ENCODE measurements around the gene TAOK3. TPM values are rescaled to one million over a fixed set of nuclear protein-coding genes. Genes with fewer than 3 reads are reported as not detected.
"Not testable (repeated sequence)": the region's sequence is repeated elsewhere in the genome, so short reads cannot be mapped to it uniquely, and the experiment has no call there.

The TAOK3 gene
- total RNA-seq, 1 donor from 2014 or later = 14.7 TPM

DNA sequence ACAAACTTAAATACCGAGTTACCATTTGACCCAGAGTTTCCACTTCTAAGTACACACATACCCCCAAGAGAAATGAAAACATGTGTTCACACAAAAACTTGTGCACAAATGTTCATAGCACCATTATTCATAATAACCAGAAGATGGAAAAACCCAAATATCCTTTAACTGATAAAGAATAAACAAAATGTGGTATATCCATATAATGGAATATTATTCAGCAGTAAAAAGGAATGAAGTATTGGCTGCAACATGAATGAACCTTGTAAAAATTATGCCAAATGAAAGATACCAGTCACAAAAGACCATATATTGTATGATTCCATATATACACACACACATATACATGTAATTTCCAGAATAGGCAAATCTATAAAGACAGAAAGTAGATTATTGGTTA lies 116.4 kb downstream of the TAOK3 start:
- H3K9me3 Mint-ChIP-seq (ENCODE audit: low read depth) = peaks cover 5% of the 10 kb centered on the region
- DNase-seq (ENCODE audit: low spot score, unreplicated experiment) = no peak
- no peaks in the 10 kb centered on the region for H3K27me3 Mint-ChIP-seq
- H3K4me1 Mint-ChIP-seq (ENCODE audit: low read depth) = no peaks in the 10 kb centered on the region
- peaks cover 2% of the 10 kb centered on the region for H3K36me3 Mint-ChIP-seq (ENCODE audit: insufficient read depth)
- no peak for TF ChIP-seq CTCF (IDR thresholded peaks at IDR 0.05; ENCODE audit: unreplicated experiment)
- H3K27ac Mint-ChIP-seq = no peak overlapping the region
- no peak overlapping the region for H3K4me3 Mint-ChIP-seq (ENCODE audit: low read depth)

DNA sequence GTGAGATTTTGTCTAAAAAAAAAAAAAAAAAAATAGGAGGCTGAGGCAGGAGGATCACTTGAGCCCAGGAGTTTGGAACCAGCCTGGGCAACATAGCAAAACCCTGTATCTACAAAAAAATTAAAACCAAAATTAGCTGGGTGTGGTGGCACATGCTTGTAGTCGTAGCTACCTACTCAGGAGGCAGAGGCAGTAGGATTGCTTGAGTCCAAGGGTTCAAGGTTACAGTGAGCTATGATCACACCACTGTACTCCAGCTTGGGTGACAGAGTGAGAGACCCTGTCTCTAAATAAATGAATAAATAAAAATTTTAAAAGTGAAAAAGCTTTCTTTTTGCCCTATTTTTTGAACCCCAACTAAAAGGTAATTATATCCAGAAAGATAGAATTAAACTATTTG lies 123.2 kb downstream of the TAOK3 start:
- Mint-ChIP-seq H3K27me3 (no peaks in the 10 kb centered on the region), H3K4me3 (ENCODE audit: low read depth) (no peak overlapping the region), H3K27ac (no peak overlapping the region), H3K36me3 (ENCODE audit: insufficient read depth) (no peaks in the 10 kb centered on the region), H3K4me1 (ENCODE audit: low read depth) (no peaks in the 10 kb centered on the region), H3K9me3 (ENCODE audit: low read depth) (no peaks in the 10 kb centered on the region)
- DNase-seq (ENCODE audit: low spot score, unreplicated experiment) = no peak
- TF ChIP-seq CTCF (IDR thresholded peaks at IDR 0.05; ENCODE audit: unreplicated experiment) = no peak

DNA sequence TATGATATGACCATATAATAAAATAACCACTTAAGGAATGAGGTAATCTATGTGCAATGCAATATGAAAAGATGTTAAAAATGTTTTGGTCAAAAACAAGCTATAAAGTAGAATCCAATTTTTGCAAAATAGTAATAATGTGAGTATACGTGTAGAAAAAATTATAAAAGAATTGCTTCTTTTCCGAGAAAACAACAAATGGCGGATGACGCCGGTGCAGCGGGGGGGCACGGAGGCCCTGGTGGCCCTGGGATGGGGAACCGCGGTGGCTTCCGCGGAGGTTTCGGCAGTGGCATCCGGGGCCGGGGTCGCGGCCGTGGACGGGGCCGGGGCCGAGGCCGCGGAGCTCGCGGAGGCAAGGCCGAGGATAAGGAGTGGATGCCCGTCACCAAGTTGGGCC lies 126.8 kb downstream of the TAOK3 start:
- H3K4me1 Mint-ChIP-seq (ENCODE audit: low read depth); H3K36me3 Mint-ChIP-seq (ENCODE audit: insufficient read depth); H3K9me3 Mint-ChIP-seq (ENCODE audit: low read depth); H3K4me3 Mint-ChIP-seq (ENCODE audit: low read depth); H3K27me3 Mint-ChIP-seq; DNase-seq (ENCODE audit: low spot score, unreplicated experiment); H3K27ac Mint-ChIP-seq: not testable (repeated sequence)

DNA sequence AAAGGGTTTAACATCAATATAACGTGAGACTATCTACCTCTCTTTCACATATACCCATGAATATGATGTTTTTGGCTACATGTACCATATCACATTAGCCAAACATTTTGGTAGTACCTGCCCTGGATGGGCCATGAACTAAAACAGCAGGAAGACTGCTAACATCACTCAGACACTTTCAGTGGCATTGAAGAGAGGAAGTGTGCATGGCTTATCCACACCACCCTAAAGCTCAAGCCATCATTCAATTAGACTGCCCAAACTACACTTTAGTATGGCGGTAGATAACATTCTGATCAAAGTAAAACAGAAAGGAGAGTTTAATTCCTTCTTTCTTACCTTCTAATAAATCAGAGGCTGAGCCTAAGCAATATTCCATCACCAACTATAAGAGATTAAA lies 133.8 kb downstream of the TAOK3 start:
- H3K27ac Mint-ChIP-seq = no peak overlapping the region

GRCh38 chr12:118237908-118238307 lies 134.8 kb downstream of the TAOK3 start:
- no peak for TF ChIP-seq CTCF (IDR thresholded peaks at IDR 0.05; ENCODE audit: unreplicated experiment)
- Mint-ChIP-seq H3K9me3 (ENCODE audit: low read depth) (no peaks in the 10 kb centered on the region), H3K27me3 (no peaks in the 10 kb centered on the region), H3K4me3 (ENCODE audit: low read depth) (no peak overlapping the region), H3K27ac (no peak overlapping the region), H3K4me1 (ENCODE audit: low read depth) (no peaks in the 10 kb centered on the region), H3K36me3 (ENCODE audit: insufficient read depth) (peaks cover 2% of the 10 kb centered on the region)
- DNase-seq (ENCODE audit: low spot score, unreplicated experiment) = no peak

More for the DNA sequence above, 133.8 kb downstream of the TAOK3 start:
- no peaks in the 10 kb centered on the region for H3K9me3 Mint-ChIP-seq (ENCODE audit: low read depth)
- no peaks in the 10 kb centered on the region for H3K27me3 Mint-ChIP-seq
- H3K36me3 Mint-ChIP-seq (ENCODE audit: insufficient read depth) = no peaks in the 10 kb centered on the region
- H3K4me3 Mint-ChIP-seq (ENCODE audit: low read depth) = no peak overlapping the region
- no peaks in the 10 kb centered on the region for H3K4me1 Mint-ChIP-seq (ENCODE audit: low read depth)
- TF ChIP-seq CTCF (IDR thresholded peaks at IDR 0.05; ENCODE audit: unreplicated experiment) = no peak
- no peak for DNase-seq (ENCODE audit: low spot score, unreplicated experiment)

GRCh38 chr12:118237052-118237665 lies 135.5 kb downstream of the TAOK3 start:
- Mint-ChIP-seq H3K4me3 (ENCODE audit: low read depth) (no peak overlapping the region), H3K27me3 (no peaks in the 10 kb centered on the region), H3K36me3 (ENCODE audit: insufficient read depth) (peaks cover 2% of the 10 kb centered on the region), H3K9me3 (ENCODE audit: low read depth) (no peaks in the 10 kb centered on the region), H3K4me1 (ENCODE audit: low read depth) (no peaks in the 10 kb centered on the region), H3K27ac (no peak overlapping the region)
- no peak for DNase-seq (ENCODE audit: low spot score, unreplicated experiment)
- no peak for TF ChIP-seq CTCF (IDR thresholded peaks at IDR 0.05; ENCODE audit: unreplicated experiment)
